Kidney capillary endothelial cell (primary cell): Measurements from ENCODE around the gene CDH13.

Experiments used
- DNase-seq: peaks from one replicate; pipeline ENCODE4 v3.0.0-alpha.2; 2018; ENCODE audit warnings: low spot score

CDH13 gene

DNA sequence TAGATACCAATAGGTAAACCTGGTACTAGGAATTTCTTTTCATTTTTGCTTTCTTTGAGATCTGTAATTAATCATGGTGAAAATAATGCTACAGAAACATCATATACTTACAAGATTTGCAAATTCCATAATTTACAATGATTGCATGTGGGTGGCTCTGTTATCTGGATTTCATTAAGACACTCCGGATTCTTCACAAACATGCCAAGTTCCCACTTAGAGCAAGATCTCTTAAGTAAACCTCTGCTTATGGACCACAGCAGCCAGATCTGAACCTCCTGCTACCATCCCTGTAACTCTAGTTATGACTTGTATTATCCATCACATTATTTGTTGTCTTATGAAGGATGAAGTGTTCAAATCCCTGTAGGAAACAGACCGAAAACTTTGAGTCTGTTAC lies 424.7 kb downstream of the CDH13 start:
- DNase-seq: no peak

- DNase-seq: peak; percentile 65
Observed at GRCh38 chr16:83054283-83054682, 427.5 kb downstream of the CDH13 start.

GRCh38 chr16:83058376-83058775 lies 431.6 kb downstream of the CDH13 start:
- DNase-seq: no peak

- DNase-seq: no peak
Observed at GRCh38 chr16:83059237-83059636, 432.5 kb downstream of the CDH13 start.

- DNase-seq: no peak
Observed at GRCh38 chr16:83066011-83066410, 439.2 kb downstream of the CDH13 start.

DNA sequence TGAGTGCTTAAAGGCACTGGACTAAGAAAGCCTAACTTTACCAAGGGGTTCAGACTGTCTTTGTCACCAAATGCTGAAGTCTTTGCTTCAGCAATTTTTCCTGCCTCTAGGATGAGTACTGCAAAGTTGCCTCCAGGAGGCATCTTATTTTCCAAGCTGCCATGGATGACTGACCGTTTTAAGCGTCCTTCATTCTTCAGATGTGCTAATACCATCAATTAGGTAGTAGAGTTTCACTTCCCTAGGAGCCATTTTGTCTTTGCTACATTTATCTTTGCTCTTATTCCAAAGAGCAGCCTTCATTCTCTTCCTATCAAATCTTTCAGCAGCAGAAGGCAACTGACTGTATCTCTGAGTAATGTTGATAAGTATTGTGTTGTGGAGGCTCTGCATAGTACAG lies 440.1 kb downstream of the CDH13 start:
- DNase-seq: no peak

DNA sequence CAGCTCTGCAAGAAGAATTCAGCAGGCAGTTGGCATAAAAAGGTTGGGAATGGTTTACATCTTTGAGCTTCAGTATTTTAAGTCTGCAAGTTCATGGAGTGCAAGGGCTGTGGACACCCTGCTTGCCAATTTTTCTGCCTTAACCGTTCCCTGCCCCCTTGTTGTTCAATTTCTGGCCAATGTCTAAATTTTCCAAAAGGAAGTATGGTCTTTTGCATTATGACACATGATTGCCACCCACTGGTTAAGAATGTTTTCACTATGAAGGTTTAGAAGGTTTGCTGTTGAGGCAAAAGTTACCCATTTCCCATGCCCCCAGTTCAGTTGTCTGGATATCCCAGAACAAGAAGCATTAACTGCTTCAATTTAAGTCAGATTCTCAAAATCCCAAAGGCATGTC lies 441.9 kb downstream of the CDH13 start:
- DNase-seq: peak; percentile 46

- DNase-seq: peak; percentile 22
Observed at GRCh38 chr16:83070416-83071209, 443.8 kb downstream of the CDH13 start.

GRCh38 chr16:83075956-83076355 lies 449.2 kb downstream of the CDH13 start:
- DNase-seq: no peak

DNA sequence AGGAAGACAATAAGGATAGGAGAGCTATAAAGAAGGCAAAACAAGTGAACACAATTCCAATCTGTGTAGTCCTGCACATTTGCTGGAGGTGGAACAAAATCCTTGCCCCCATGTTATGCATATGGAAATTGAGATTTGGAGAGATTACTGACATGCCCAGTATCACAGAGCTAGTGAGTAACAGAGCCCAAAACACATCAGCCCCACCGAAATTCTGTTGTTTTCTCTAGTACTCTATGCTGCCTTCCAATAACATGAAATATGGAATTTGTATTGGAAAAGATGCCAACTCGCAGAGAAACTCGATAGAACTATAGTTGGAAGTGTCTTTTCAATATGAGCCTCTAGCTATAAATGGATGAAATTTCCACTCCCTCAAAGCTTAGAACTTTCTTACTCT lies 456.6 kb downstream of the CDH13 start:
- DNase-seq: no peak

DNA sequence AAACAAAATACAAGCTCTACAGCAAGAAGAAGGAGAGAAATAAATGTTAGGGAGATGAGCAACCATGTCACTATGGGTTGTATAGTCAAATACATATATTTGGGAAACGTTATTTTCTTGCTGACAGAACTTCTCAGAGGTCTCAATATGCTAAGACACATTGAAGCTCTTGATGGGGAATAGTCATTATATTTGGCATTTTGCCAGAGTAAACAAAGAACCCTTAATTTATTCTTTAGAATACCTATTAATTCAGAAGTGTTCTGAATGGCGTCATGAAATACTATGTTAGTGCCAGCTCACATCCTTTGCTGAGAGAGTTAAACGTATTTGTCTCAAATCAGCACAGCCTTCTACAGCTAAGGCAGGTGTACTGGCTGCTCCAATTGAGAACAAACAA lies 458.9 kb downstream of the CDH13 start:
- DNase-seq: no peak

DNA sequence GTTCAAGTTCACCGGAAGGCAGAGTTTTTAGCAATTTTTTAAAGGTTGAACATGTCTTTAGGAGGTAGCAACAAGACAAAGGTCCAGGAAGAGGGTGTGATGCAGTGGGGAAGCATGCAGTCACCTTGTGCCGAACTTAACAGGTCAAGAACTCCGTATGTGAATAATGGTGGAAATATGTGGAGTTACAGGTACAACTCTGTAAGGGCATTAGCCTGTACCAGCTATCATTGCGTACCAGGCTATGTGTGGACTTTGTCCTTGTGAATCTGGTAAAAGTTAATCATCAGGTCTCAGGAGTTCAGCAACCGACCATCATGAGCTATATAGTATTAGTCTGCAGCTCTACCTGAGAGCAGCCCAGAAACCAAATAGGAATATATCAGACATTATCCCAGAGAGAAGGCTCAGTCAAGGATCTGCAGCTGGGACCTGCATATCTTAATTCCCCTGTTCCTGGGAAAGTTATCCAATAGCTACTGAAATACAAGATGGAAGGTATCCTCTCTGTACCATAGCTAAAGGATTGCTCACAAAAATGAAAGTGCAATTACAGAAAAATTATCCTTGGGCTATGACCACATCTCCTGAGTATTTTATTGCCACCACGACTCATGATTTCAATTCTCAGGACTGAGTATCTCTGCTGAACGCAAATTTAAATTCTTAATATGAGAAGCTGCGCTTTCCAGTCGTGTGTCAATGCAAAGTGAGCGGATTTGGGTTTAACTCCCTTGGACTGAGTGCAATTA lies 469.3 kb downstream of the CDH13 start:
- no peak for DNase-seq

GRCh38 chr16:83098536-83098935 lies 471.8 kb downstream of the CDH13 start:
- DNase-seq: no peak

- no peak for DNase-seq
Observed at GRCh38 chr16:83100679-83101078, 473.9 kb downstream of the CDH13 start.

GRCh38 chr16:83102336-83102735 lies 475.6 kb downstream of the CDH13 start:
- DNase-seq: no peak

- no peak for DNase-seq
Observed at GRCh38 chr16:83105279-83106077, 478.7 kb downstream of the CDH13 start.

GRCh38 chr16:83109490-83110125 lies 482.8 kb downstream of the CDH13 start:
- no peak for DNase-seq

- DNase-seq: no peak
Observed at GRCh38 chr16:83110269-83110668, 483.5 kb downstream of the CDH13 start.

DNA sequence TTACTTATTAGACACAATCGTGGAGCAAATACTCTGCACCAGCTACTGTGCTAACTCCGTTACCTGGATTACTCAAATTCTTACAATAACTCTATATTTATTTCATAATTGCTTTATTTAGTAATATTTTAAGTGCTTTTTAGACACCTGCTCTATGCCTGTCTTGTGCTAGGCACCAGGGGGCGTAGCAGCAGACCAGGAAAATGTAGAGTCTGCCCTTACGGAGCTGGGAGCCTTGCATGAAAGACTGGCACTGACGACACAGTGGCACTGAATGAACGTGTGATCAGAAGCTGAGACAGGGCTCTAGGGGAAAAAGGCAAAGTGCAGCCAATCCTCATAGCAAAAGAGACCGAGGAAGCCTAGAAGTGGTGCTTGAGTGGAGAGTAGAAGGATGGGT lies 486.5 kb downstream of the CDH13 start:
- no peak for DNase-seq

DNA sequence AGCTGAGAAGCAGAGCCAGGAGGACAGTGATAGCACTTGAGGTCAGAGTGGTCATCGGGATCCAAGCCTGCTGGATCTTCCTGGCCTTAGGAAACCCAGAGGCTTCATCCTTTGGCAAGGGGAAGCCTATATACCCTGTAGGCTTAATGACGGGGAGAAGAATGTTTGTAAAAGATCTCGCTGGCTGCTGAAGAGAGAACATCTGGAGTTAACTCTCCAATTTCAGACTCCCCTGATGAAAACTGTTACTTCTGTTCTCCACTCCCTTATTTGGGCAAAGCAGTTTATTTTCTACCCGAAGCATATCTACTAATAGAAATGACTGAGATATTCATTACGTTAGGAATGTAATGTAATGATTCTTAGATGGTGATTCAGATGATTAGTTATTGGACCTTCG lies 487.0 kb downstream of the CDH13 start:
- no peak for DNase-seq

- no peak for DNase-seq
Observed at GRCh38 chr16:83115491-83116232, 488.9 kb downstream of the CDH13 start.
